Ovary (tissue), 9 donors: ENCODE measurements around the gene SHPK. TPM values are rescaled to one million over a fixed set of nuclear protein-coding genes. Genes with fewer than 3 reads are reported as not detected.
A peak's percentile ranks its signal among the peaks of the same experiment; 100 is the strongest.

Experiments used
- DNase-seq, 5 donors: peaks; one replicate each; pipeline ENCODE4 v3.0.0-alpha.2; 2019 to 2020
- H3K27ac ChIP-seq, 2 donors: fragments of 200-600 bp; one replicate each; pipeline versions ENCODE4 v1.5.1 to v1.8.0; 2019 to 2022
- H3K27me3 ChIP-seq: fragments of 200-600 bp; one replicate; pipeline ENCODE4 v1.8.0; 2022
- H3K36me3 ChIP-seq: fragments of 200-600 bp; sonication (generic); one replicate; pipeline ENCODE4 v1.5.1; 2019
- H3K4me1 ChIP-seq: one replicate; pipeline ENCODE4 v1.8.1; 2013; ENCODE audit warnings: mild to moderate bottlenecking, moderate library complexity; ENCODE audit not compliant: insufficient read depth
- H3K4me3 ChIP-seq: fragments of 200-600 bp; sonication (generic); one replicate; pipeline ENCODE4 v1.5.1; 2017
- H3K9me3 ChIP-seq, 2 donors: fragments of 200-600 bp in 1 of 2; sonication (generic) in 1 of 2; one replicate each; pipeline versions ENCODE4 v1.5.1 to v1.8.1; 2013 to 2019; ENCODE audit warnings: mild to moderate bottlenecking in 1 of 2, moderate library complexity in 1 of 2
- EP300 ChIP-seq: sonication (generic); formaldehyde crosslinking; IDR thresholded peaks from one replicate; pipeline ENCODE4 v1.6.1; 2017; ENCODE audit warnings: antibody characterized with exemption
- POLR2A ChIP-seq: fragments of 450-650 bp; IDR thresholded peaks from one replicate; pipeline ENCODE4 v1.6.1; 2017; ENCODE audit warnings: antibody characterized with exemption, mild to moderate bottlenecking, moderate library complexity
- WGBS, 3 donors: extraction: QIAGEN DNeasy Blood & Tissue Kit in 1 of 3; methylation state at CpG; one replicate each; pipeline versions ENCODE4 v1.1.5 to v1.1.7; 2013 to 2017; 5-methylcytosine and 5-hydroxymethylcytosine counted together
- intact Hi-C, 4 donors: fragments of 100-400 bp; cut with DNase I; formaldehyde crosslinking; loops; one replicate each; pipeline versions ENCODE4 v1.11.0 to v1.15.1; 2022 to 2023
- polyA plus RNA-seq, 2 donors: library from polyadenylated mRNA; stranded (reverse); fragments of 200-250 nt in 1 of 2; fragments of 350-450 nt in 1 of 2; fragmentation: Illumina TruSeq in 1 of 2; extraction: RNeasy Lipid Tissue Mini Kit (QIAGEN cat#74804) in 1 of 2; gene quantifications; one replicate each; pipeline ENCODE4 v1.2.3, GENCODE V29; 2013 to 2014
- total RNA-seq, 7 donors: library from RNA; depleted of rRNA in 2 of 7; stranded (reverse); fragments of >200 nt in 2 of 7; fragmentation: NEBNext Ultra II Directional in 3 of 7; extraction: Animal tissue kit (Norgen Biotek cat#: 25700) in 3 of 7; gene quantifications; one replicate each; pipeline versions ENCODE4 v1.1.0 to v1.2.4, GENCODE V29; 2016 to 2023
- TF ChIP-seq, protein P1 (sequence below), 3 donors: fragments of 450-650 bp in 2 of 3; fragments of 200-600 bp in 1 of 3; IDR thresholded peaks; one replicate each; pipeline versions ENCODE4 v1.5.1 to v1.8.0; 2016 to 2022; ENCODE audit warnings: antibody characterized with exemption in 3 of 3, mild to moderate bottlenecking in 1 of 3
- donor health status: DM: no; HTN: no; CAD: no; lungs with moderate emphysema.
- donor health status: DM: no; HTN: no; CAD: no.
- donor health status: Bipolar disorder and iron deficiency.
- donor health status: DM: yes; HTN: yes; CAD: no.
- donor health status: DM: no; HTN: no; CAD: no.
- donor health status: DM: yes; HTN: yes; CAD: no.

Gene SHPK
- total and polyA plus RNA-seq, 9 donors, result 6.6 to 16.6 (median 13.0) TPM

DNA sequence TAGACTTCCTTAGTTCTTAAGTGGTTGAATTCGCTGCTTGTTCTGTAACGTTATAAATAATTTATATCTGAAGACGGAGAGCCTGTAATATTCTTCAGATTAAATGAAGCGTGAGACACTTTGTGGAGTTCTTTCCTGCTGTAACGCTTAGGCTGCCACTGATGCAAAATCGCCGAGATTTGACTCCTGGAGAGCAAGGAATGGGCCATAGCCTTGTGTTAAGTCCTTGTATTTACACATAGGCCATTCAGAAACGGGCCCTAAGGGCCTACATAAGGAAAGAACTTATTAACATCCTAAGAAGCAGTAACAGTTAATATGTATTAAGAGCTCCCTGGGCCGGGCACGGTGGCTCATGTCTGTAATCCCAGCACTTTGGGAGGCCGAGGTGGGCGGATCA, 33.5 kb upstream of the SHPK start:
- intact Hi-C loops, result loop anchor here in 1 of 4 donors (10.0 kb wide), 1 partner anchor 135 kb away; no protein-coding TSS in a partner anchor
- no peaks in the 10 kb centered on the region for H3K36me3 ChIP-seq
- peaks cover 19% of the 10 kb centered on the region for H3K4me1 ChIP-seq
- peak overlapping the region; percentile 88 for H3K4me3 ChIP-seq
- no peak overlapping the region for H3K27ac ChIP-seq
- H3K9me3 ChIP-seq, result no peaks in the 10 kb centered on the region
- no peaks in the 10 kb centered on the region for H3K27me3 ChIP-seq
- 36 to 39% (median 38%) methylated on average over 12 of the region's 12 CpGs for WGBS, 3 donors
- no peak for DNase-seq
- TF ChIP-seq EP300 (no peak), POLR2A (no peak)
- TF ChIP-seq, protein P1, sequence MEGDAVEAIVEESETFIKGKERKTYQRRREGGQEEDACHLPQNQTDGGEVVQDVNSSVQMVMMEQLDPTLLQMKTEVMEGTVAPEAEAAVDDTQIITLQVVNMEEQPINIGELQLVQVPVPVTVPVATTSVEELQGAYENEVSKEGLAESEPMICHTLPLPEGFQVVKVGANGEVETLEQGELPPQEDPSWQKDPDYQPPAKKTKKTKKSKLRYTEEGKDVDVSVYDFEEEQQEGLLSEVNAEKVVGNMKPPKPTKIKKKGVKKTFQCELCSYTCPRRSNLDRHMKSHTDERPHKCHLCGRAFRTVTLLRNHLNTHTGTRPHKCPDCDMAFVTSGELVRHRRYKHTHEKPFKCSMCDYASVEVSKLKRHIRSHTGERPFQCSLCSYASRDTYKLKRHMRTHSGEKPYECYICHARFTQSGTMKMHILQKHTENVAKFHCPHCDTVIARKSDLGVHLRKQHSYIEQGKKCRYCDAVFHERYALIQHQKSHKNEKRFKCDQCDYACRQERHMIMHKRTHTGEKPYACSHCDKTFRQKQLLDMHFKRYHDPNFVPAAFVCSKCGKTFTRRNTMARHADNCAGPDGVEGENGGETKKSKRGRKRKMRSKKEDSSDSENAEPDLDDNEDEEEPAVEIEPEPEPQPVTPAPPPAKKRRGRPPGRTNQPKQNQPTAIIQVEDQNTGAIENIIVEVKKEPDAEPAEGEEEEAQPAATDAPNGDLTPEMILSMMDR (IDR thresholded peaks at IDR 0.05), result no peak

DNA sequence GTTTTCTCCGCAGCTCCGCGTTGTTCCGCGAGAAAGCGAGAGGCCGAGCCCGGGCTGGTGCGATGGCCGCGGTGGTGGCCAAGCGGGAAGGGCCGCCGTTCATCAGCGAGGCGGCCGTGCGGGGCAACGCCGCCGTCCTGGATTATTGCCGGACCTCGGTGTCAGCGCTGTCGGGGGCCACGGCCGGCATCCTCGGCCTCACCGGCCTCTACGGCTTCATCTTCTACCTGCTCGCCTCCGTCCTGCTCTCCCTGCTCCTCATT, 33.0 kb upstream of the SHPK start:
- Histone ChIP-seq H3K36me3 (no peaks in the 10 kb centered on the region), H3K4me3 (peak overlapping the region; percentile 88), H3K27ac (peak overlapping the region; percentile 68 to 93), H3K4me1 (peaks cover 19% of the 10 kb centered on the region), H3K27me3 (no peaks in the 10 kb centered on the region), H3K9me3 (no peaks in the 10 kb centered on the region)
- WGBS, 3 donors, result 0 to 1% (median 0%) methylated on average over 16 to 32 of the region's 32 CpGs
- no peak for DNase-seq
- intact Hi-C loops, result loop anchor here in 1 of 4 donors (10.0 kb wide), 1 partner anchor 134 kb away; no protein-coding TSS in a partner anchor
- TF ChIP-seq, protein P1 (IDR thresholded peaks at IDR 0.05), result no peak
- TF ChIP-seq POLR2A (no peak), EP300 (no peak)

DNA sequence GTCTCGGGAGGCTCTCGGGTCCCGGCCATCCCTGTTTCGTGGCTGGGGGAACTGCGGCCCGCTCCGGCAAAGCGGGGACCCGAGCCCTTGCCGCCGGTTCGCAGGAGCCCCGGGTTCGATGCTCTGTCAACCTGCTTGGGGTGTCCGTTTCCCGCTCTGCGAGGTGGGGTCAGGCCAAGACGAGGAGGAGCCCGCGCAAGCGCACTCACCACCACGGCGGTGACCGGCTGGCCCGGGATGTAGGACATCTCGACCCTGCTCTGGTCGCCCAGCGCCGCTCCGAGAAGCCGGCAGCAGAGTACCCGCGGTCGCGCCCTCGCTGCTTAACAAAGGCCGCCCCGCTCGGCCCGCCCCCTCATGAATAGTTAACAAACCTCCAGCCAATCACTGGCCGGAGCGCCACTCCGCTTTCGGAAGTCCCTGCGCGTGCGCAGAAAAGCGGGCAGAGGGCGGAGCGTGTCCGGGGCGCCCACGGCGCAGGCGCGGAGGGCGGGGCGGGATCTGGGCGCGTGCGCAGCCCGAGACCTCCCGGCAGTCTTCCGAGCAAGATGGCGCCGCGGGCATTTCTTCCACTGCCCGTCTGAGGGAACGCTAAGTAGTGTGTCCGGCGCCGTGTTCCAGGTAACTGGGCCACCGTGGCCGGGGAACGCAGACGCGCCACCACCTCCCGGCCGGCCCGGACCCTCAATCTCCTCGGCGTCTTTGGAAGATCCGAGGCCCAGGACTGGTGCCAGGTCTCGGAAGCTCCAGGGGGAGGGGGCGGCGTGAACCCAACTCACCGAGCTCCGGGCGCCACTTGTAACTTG, 32.4 kb upstream of the SHPK start, which contains the start of the genes EMC6 and TAX1BP3:
EMC6 (plus strand) TSS at position 534 of the 806 bp plus-strand sequence. CDS start 335 bp downstream, outside the sequence.
TAX1BP3 (minus strand) TSS at position 300 of the 806 bp plus-strand sequence; CDS start at position 248, 52 bp downstream.
- intact Hi-C loops, result loop anchor here in 1 of 4 donors (10.0 kb wide), 1 partner anchor 134 kb away; no protein-coding TSS in a partner anchor
- H3K27ac ChIP-seq, result peak within 1 kb of the TSS; percentile 89 to 93
- TF ChIP-seq, protein P1 (IDR thresholded peaks at IDR 0.05), result no peak
- peak; percentile 75 for TF ChIP-seq POLR2A
- peak within 1 kb of the TSS; percentile 88 for H3K4me3 ChIP-seq
- no peaks in the 10 kb centered on the region for H3K9me3 ChIP-seq
- peaks cover 19% of the 10 kb centered on the region for H3K4me1 ChIP-seq
- no peaks in the 10 kb centered on the region for H3K36me3 ChIP-seq
- 0% methylated on average over 28 to 89 of the region's 89 CpGs for WGBS, 3 donors
- H3K27me3 ChIP-seq, result no peaks in the 10 kb centered on the region
- DNase-seq, result peak; percentile 99

DNA sequence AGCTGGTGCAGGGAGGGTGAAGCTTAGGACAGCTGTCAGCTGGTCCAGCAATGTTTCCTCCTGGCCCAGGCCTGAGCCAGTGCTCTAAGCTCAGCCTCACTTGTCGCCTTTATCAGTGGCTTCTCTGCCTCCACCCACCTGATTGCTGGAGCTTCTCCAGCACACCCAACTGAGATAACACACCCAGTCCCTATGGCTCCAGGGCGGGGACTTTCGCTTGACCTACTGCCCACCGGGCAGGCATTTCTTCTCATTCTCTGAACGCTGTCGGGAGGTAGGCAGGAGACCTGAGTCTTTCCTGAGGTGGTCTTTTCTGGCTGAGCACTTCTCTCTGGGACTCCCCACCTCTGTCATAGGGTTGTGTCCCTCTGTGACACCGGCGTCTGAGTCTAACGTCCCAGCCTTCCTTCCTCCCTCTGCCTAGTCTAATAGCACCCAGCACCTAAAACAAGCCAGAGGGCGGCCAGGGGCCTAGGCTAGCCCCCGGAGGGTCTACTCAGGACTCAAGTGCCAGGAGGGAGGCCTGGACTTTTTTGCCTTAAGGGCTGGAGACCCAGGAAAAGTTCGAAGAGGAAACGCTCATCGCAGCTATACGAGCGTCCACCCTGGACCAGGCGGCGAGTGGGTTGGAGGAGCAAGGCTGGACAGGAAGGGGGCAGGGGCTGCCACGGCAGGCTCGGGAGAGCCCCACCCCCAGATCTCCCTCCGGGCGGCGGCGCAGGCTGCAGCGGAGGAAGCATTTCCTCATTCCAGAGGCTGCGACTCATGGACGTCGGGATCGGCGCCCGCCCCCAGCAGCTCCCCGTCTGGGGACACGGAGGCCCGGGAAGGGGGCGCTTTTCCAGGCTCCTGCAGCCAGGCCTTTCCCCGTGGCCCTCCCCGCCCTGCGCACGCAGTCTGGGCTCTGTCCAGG, 31.6 kb upstream of the SHPK start:
- H3K36me3 ChIP-seq, result no peaks in the 10 kb centered on the region
- peak overlapping the region; percentile 89 to 93 for H3K27ac ChIP-seq
- TF ChIP-seq EP300 (no peak), POLR2A (peak; percentile 9)
- H3K9me3 ChIP-seq, result no peaks in the 10 kb centered on the region
- DNase-seq, result peak; percentile 87 to 93 (median 93)
- peak overlapping the region; percentile 88 for H3K4me3 ChIP-seq
- 1 to 2% (median 1%) methylated on average over 26 to 39 of the region's 39 CpGs for WGBS, 3 donors
- H3K4me1 ChIP-seq, result peaks cover 19% of the 10 kb centered on the region
- intact Hi-C loops, result loop anchor here in 1 of 4 donors (10.0 kb wide), 1 partner anchor 133 kb away; no protein-coding TSS in a partner anchor
- no peaks in the 10 kb centered on the region for H3K27me3 ChIP-seq
